Retinal pigment epithelial cell (primary cell): ENCODE data around the gene TMPO.

ENCODE experiments used
- DNase-seq: peaks from one replicate; pipeline ENCODE4 v3.0.0-alpha.2; 2010; ENCODE audit warnings: low read depth
- H3K4me3 ChIP-seq: 2 replicates; pipeline ENCODE4 v1.5.1; 2011; ENCODE audit warnings: mild to moderate bottlenecking, low read length, control low read depth, moderate library complexity
- TF ChIP-seq, protein P1 (sequence below): conservative IDR thresholded peaks from 2 replicates; pipeline ENCODE4 v1.5.1; 2011; ENCODE audit warnings: low read depth, low read length, control low read depth, inconsistent platforms

TMPO gene, protein sequence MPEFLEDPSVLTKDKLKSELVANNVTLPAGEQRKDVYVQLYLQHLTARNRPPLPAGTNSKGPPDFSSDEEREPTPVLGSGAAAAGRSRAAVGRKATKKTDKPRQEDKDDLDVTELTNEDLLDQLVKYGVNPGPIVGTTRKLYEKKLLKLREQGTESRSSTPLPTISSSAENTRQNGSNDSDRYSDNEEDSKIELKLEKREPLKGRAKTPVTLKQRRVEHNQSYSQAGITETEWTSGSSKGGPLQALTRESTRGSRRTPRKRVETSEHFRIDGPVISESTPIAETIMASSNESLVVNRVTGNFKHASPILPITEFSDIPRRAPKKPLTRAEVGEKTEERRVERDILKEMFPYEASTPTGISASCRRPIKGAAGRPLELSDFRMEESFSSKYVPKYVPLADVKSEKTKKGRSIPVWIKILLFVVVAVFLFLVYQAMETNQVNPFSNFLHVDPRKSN

DNA sequence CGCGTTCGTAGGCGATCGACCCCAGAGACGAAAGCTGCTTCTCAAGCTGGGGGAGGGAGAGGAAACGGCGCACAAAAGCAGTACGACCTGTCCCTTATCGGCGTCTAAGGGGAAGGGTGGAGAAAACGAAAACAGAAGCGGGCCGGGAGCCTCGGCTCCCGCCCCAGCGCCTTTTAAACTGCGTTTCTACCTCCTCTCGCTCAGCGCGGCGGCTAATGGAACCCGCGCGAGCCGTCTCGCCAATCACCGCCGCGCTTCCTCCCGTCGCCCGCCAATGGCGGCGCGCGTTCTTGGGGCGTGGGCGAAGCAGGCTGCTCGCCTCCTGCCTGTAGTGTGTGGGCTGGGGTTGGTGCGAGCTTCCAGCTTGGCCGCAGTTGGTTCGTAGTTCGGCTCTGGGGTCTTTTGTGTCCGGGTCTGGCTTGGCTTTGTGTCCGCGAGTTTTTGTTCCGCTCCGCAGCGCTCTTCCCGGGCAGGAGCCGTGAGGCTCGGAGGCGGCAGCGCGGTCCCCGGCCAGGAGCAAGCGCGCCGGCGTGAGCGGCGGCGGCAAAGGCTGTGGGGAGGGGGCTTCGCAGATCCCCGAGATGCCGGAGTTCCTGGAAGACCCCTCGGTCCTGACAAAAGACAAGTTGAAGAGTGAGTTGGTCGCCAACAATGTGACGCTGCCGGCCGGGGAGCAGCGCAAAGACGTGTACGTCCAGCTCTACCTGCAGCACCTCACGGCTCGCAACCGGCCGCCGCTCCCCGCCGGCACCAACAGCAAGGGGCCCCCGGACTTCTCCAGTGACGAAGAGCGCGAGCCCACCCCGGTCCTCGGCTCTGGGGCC is at the start of gene TMPO:
TSS of gene TMPO (plus strand) at position 304 of the 824 bp plus-strand sequence. CDS start at position 582, 278 bp downstream.
- DNase-seq, result peak; percentile 58
- peak within 1 kb of the TSS; percentile 78 for H3K4me3 ChIP-seq
- TF ChIP-seq, protein P1, sequence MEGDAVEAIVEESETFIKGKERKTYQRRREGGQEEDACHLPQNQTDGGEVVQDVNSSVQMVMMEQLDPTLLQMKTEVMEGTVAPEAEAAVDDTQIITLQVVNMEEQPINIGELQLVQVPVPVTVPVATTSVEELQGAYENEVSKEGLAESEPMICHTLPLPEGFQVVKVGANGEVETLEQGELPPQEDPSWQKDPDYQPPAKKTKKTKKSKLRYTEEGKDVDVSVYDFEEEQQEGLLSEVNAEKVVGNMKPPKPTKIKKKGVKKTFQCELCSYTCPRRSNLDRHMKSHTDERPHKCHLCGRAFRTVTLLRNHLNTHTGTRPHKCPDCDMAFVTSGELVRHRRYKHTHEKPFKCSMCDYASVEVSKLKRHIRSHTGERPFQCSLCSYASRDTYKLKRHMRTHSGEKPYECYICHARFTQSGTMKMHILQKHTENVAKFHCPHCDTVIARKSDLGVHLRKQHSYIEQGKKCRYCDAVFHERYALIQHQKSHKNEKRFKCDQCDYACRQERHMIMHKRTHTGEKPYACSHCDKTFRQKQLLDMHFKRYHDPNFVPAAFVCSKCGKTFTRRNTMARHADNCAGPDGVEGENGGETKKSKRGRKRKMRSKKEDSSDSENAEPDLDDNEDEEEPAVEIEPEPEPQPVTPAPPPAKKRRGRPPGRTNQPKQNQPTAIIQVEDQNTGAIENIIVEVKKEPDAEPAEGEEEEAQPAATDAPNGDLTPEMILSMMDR, result no peak

DNA sequence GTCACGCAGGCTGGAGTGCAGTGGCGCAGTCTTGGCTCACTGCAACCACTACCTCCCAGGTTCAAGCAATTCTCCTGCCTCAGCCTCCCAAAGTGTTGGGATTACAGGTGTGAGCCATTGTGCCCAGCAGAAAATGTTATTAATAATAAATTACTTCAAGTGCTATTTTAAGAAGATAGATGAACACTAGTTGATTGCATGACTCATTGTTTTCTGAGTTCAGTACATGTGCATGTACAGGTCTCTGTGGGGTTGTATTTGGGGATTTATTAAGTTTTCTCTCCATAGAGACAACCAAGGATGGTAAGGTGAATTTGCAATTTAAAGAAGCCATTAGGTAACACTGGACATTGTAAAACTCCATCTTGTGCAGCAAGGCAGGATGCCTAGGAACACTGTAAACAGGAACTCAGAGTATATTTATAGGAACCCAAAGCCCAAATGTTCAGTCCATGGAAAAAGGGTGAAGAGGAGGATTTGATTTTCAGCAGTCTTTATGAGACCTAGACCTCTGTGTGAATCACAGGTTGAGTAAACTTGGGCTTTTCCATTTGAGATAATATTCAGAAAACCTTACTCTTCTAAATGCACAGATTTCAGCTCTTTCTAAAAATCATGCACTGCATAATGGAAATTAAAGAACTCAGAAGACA is 49.3 kb upstream of the TMPO start:
- TF ChIP-seq, protein P1, result no peak
- H3K4me3 ChIP-seq, result no peak overlapping the region
- no peak for DNase-seq

DNA sequence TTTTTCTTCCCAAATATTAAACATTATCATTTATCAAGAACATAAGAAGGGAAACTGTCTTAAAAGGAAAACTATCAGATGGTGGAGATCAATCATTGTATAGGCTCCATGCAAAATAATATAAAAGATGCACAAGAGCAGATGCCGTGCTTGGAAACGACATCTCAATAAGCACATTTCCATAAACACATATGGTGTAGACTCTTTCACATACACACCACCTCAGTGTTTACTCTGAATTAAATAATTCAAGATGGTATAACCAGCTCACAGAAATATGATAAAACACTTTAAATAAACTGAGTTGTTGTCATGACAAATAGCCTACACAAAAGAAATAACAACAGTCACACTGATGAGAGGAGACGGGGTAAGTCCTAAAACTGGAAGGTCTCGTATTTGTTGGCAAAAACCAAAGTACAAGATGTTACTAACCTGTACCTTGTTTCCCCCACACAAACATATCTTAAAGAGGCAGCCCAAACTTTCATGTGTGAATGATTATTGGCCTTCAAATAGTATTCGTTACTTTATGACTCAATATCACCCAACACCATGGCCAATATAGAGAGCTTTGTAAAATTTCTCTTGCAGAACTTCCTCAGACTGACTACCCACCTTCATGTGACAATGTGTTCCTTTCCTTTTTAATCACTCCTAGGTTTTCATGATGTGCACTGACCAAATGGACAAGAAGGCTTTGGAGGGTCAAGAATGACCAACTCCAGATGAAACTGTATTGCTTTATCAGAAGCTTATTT is 48.6 kb upstream of the TMPO start:
- no peak for DNase-seq
- TF ChIP-seq, protein P1, result no peak
- H3K4me3 ChIP-seq, result no peak overlapping the region

DNA sequence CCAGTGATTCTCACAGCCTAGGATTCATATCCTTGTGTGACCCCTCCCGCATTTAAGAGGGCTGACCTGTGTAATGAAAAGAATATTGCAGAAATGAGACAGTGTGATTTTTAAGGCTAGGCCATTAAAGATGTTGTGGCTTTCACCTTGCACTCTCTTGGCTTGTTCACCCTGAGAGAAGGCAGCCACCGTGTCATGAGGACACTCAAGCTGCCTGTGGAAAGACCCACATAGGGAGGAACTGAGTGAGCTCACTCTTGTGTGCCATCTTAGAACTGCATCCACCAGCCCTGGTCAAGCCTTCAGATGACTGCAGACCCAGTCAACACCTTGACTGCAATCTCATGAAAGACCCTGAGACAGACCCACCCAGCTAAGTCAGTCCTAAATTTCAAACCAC is 46.3 kb upstream of the TMPO start:
- no peak for DNase-seq
- TF ChIP-seq, protein P1, result no peak
- H3K4me3 ChIP-seq, result no peak overlapping the region

DNA sequence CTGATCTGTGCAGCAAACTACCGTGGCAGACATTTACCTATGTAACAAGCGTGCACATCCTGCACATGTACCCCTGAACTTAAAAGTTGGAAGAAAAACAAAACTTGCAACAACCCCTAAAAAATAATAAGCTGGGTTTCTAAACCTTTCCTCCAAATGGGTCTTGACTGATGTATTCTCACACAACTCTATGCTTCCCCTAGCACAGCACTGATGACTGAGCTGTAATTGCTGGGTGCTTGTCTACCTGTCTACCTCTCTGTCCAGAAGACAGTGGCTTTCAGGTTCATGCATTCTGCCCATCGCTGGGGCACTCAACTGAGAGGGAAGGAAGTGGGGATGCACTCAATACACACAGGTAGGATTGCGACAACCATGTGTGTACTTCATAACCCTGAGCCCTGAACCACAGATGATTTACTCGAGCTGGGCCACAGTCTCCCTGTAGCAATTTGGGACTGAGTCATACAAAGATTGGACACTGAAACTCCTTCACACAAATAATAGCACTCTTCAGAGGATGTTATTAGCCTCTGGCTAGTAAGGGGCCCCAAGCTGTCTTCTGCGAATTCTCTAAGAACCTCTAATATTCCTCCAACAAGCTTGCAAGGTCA is 44.8 kb upstream of the TMPO start:
- no peak overlapping the region for H3K4me3 ChIP-seq
- no peak for DNase-seq
- TF ChIP-seq, protein P1, result no peak

DNA sequence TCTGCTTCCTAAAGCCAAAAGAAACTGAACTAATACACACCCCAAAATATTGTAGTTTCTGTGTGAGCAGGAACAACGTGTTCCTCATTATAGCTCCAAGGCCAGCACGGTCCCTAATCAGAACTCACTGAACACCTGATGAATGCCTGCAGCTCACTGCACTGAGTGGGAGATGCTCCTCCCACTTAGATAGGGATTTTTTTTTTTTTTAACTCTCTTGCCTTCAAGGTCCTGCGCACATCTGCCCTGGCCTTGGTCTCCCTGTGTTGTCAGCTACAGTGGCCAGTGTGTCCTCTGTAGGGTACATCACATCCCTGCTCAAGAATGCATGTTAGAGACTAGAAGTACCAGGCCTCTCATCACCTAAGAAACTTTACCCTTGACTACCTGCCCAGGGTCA is 44.3 kb upstream of the TMPO start:
- TF ChIP-seq, protein P1, result no peak
- no peak overlapping the region for H3K4me3 ChIP-seq
- DNase-seq, result no peak
